NCI-H1092 (cell line): Measurements from ENCODE around the gene XYLB.
"Not testable (repeated sequence)": the region's sequence is repeated elsewhere in the genome, so short reads cannot be mapped to it uniquely, and the experiment has no call there.

Source experiments
- DNase-seq: peaks from one replicate; lab custom pipeline; 2025; lab: John Stamatoyannopoulos, UW

Gene XYLB

GRCh38 chr3:38346587-38347410 is at the start of gene XYLB:
Gene XYLB, plus strand, starts transcription at chr3:38346785. Its CDS starts 84 bp downstream, at chr3:38346869.
- DNase-seq: peak; percentile 21

DNA sequence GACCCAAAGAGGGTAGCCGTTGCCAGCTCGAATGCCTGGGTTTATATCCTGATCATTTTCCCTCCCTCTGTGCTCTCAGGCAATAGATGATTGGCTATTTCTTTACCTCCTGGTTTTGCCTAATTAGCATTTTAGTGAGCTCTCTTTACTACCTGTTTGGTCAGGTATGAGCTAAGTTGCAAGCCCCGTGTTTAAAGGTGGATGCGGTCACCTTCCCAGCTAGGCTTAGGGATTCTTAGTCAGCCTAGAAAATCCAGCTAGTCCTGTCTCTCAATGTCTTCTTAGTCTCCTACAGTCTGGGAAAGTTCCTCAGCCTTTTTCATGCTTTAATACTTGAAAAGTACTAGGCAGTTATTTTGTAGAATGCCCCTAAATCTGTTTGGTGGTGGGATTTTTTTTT is 49.5 kb upstream of the XYLB start:
- not testable (repeated sequence) for DNase-seq

DNA sequence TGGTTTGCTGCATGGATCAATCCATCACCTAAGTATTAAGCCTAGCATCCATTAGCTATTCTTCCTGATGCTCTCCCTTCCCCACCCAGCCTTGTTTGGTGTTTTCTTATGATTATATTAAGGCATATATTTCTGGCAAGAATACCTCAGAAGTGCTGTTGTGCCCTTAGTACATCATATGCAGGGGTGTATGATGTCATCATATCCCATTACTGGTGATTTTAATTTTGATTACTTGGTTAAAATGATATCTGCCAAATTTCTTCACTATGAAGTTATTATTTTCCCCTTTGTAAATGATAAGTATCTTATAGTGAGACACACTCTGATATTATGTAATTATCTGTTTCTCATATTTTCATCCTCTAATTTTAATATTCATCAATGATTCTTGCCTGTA is 49.0 kb upstream of the XYLB start:
- no peak for DNase-seq

GRCh38 chr3:38297947-38298711 is 48.5 kb upstream of the XYLB start:
- DNase-seq: no peak

- DNase-seq: no peak
Measured at GRCh38 chr3:38306941-38307340, 39.6 kb upstream of the XYLB start.

DNA sequence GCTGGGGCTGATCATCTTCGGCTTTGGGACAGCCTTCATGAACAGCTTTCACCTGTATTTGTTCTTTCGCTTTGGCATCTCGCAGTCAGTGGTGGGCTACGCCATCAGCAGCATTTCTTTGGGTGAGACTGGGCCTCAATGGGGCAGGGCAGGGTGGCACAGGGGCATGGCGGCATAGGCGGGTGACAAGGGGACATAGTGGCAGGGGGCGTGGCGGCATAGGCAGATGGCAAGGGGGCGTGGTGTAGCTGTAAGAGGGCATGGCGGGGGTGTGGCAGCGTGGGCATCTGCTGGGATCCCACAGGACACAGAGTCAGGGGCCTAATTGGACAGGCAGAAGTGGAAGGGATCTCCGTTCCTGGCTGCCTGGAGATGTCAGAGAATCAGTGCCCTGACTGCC is 39.0 kb upstream of the XYLB start:
- DNase-seq: no peak

GRCh38 chr3:38308456-38308855 is 38.1 kb upstream of the XYLB start:
- no peak for DNase-seq

DNA sequence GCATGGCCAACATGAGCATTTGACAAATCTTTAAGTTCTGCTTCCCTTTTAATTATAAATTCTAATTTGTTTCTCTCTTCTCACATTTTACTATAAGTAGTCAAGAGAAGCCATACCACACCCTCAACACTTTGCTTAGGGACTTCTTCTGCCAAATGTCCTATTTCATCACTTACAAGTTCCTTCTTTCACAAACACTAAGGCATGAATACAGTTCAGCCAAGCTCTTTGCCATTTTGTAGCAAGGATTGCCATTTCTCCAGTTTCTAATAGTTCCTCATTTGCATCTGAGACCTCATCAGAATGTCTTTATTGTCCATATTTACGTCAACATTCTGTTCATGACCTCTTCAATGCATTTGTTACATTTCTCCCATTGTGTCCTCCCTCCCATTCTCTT is 35.1 kb upstream of the XYLB start:
- DNase-seq: no peak

- no peak for DNase-seq
Measured at GRCh38 chr3:38311941-38312340, 34.6 kb upstream of the XYLB start.

GRCh38 chr3:38312356-38312755 is 34.2 kb upstream of the XYLB start:
- no peak for DNase-seq

GRCh38 chr3:38313263-38313662 is 33.3 kb upstream of the XYLB start:
- DNase-seq: no peak

- DNase-seq: no peak
Measured at GRCh38 chr3:38313695-38314094, 32.9 kb upstream of the XYLB start.

DNA sequence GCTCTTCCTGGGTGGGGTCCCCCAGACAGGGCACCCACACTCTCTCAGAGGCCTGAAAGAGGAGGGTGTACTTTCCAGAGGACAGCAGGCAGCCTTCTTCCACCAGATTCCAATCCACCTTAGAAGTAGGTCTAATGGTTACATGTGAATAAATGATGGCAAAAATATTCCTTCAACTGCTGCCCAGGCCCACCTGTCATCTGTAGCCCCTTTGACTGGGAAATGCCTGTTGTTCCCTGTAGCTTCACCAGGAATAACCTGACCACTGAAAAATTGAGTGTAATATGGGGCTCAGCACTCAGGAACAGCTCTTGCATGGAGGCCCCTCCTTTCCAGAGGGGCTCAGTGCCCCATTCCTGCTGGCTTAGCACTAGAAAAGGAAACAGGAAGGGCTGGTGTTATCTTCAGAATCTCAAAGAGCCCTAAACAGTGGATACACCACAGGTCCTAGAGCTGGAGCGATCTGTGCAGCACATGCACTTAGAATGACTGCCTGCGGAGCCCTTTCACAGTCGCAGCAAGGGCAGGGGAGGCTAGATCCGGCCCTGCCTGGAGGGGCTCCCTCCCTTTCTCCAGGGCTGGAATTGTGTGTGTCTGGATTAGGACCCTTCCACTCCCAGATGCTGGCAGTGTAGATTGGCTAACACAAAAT is 32.3 kb upstream of the XYLB start:
- no peak for DNase-seq

- no peak for DNase-seq
Measured at GRCh38 chr3:38314764-38315487, 31.7 kb upstream of the XYLB start.

DNA sequence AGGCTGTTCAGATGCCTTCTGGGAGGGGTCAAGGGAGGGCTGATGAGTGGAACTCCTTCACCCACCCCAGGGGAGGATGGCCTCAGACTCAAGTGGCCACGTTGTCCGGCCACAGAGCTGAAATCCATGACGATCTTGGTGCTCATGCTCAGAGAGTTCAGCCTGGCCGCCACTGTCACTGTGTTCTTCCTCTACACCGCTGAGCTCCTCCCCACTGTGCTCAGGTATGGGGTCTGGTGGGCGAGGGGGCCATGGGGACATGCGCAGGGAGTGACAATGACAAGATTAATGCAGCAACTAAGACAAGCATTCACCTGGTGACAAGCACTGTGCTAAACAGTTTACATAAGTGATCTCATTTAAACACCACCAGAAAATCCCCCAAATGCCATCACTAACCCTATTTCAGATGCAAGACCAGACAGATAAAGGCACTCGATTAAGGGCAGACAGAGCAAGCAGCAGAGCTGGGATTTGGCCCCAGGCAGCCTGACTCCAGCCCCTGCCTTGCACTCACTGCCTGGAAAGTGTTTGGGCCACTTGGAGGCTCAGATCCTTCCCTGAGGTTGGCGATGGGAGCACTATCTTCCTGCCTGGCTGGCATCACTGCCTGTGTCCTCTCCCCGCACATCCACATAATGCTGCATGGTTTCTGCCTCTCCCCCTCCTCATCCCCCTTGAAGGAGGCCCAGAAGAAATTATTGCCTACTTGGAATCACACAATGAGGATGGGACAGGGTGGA is 30.9 kb upstream of the XYLB start:
- DNase-seq: no peak

- no peak for DNase-seq
Measured at GRCh38 chr3:38316356-38317191, 30.0 kb upstream of the XYLB start.

- DNase-seq: no peak
Measured at GRCh38 chr3:38317192-38317759, 29.3 kb upstream of the XYLB start.

DNA sequence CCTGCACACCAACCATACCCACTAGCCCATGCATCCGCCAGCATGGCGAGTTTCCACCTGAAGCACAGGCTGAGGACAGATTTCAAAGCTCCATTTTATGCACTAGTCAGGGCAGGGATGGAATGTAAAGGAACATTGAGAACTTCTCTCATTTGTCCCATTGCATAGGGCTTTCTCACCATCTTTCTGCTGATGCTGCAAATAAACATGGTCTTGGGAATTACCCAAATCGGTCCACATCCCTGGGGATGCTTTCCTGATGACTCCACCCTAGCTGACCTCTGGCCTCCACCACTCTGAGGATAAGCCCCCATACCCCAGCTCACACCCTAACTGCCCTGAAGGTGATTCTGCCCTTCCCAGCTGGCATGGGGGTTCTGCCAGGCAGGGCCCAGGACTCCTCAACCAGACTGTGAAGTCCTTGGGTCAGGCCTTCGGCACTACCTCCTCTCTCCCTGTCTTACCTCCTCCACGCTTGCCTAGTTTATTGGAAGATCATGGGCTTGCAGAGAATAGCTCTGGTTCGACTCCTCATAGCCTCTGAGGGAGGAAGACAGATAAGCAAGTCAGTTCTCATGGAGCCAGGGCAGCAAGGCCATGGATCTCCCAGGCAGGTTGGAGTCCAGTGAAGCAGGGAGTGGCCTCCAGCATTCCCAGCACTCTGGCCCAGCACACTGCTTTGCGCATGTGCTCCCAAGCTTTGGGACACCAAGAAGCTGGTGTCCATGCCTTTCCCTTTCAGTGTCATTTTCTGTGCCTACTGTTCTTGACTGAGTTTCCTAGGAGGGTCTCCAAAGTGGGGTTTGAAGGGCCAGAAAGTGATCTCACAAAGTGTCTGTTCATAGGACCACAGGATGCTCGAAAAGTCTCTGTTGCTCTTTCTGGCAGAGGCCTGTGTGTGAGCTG is 27.6 kb upstream of the XYLB start:
- no peak for DNase-seq

DNA sequence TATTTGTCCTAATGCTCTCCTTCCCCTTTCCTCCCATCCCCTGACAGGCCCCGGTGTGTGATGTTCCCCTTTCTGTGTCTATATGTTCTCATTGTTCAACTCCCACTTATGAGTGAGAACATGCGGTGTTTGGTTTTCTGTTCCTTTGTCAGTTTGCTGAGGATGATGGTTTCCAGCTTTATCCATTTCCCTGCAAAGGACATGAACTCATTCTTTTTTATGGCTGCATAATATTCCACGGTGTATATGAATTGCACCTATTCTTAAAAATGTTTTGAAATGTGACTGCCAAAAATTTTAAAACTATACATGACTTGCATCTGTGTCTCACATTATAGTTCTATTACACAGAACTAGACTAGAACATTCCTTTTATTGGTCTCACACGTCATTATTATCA is 25.9 kb upstream of the XYLB start:
- DNase-seq: not testable (repeated sequence)
